Hepatocyte (in vitro differentiated cells): ENCODE measurements around the gene NUDT7.

ENCODE experiments used
- EZH2 ChIP-seq: fragments of 200-600 bp; sonication (generic); IDR thresholded peaks from 2 replicates; pipeline ENCODE4 v1.6.1; 2016; ENCODE audit warnings: antibody characterized with exemption, mild to moderate bottlenecking, borderline replicate concordance
- EZH2phosphoT487 ChIP-seq: fragments of 200-600 bp; sonication (generic); IDR thresholded peaks from one replicate; pipeline ENCODE4 v1.6.1; 2018; ENCODE audit warnings: antibody characterized with exemption, mild to moderate bottlenecking, low read depth, moderate library complexity; ENCODE audit not compliant: unreplicated experiment, severe bottlenecking
- TF ChIP-seq, protein P1 (sequence below): fragments of 200-600 bp; sonication (generic); IDR thresholded peaks from 2 replicates; pipeline ENCODE4 v1.5.1; 2016; ENCODE audit warnings: antibody characterized with exemption, mild to moderate bottlenecking; ENCODE audit not compliant: poor library complexity

DNA sequence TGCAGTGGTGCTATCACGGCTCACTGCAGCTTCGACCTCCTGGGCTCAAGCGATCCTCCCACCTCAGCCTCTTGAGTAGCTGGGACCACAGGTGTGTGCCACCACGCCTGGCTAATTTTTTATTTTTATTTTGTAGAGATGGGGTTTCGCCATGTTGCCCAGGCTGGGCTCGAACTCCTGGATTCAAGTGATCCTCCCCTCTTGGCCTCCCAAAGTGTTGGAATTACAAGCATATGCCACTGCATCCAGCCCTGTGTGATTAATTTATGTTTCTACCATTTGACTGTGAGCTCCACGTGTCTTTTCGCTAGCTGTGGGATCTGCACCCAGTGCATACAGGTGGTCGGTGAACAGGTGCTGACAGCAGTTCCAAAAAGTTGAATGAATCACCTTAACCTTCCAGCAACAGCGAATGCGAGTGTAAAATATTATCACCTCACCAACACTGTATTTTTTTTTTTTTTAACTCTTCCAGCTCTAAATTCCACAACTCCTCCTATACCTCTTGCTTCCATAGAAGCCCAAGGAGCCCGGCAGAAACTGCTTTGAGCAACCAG lies 484 bp upstream of the NUDT7 start:
- TF ChIP-seq, protein P1, sequence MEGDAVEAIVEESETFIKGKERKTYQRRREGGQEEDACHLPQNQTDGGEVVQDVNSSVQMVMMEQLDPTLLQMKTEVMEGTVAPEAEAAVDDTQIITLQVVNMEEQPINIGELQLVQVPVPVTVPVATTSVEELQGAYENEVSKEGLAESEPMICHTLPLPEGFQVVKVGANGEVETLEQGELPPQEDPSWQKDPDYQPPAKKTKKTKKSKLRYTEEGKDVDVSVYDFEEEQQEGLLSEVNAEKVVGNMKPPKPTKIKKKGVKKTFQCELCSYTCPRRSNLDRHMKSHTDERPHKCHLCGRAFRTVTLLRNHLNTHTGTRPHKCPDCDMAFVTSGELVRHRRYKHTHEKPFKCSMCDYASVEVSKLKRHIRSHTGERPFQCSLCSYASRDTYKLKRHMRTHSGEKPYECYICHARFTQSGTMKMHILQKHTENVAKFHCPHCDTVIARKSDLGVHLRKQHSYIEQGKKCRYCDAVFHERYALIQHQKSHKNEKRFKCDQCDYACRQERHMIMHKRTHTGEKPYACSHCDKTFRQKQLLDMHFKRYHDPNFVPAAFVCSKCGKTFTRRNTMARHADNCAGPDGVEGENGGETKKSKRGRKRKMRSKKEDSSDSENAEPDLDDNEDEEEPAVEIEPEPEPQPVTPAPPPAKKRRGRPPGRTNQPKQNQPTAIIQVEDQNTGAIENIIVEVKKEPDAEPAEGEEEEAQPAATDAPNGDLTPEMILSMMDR, result no peak
- no peak for TF ChIP-seq EZH2
- TF ChIP-seq EZH2phosphoT487, result no peak
